Colonic mucosa (tissue), 4 donors: ENCODE results near the gene GLI1. TPM values are rescaled to one million over a fixed set of nuclear protein-coding genes. Genes with fewer than 3 reads are reported as not detected.

Source experiments
- DNase-seq: peaks from one replicate; pipeline ENCODE4 v3.0.0-alpha.2; 2020
- H3K27ac ChIP-seq: fragments of 200-600 bp; one replicate; pipeline ENCODE4 v1.8.0; 2021
- H3K27me3 ChIP-seq: fragments of 200-600 bp; one replicate; pipeline ENCODE4 v1.8.0; 2021
- H3K36me3 ChIP-seq: fragments of 200-600 bp; one replicate; pipeline ENCODE4 v1.8.0; 2021
- H3K4me1 ChIP-seq: fragments of 200-600 bp; one replicate; pipeline ENCODE4 v1.8.0; 2021; ENCODE audit warnings: mild to moderate bottlenecking
- H3K4me3 ChIP-seq: fragments of 200-600 bp; one replicate; pipeline ENCODE4 v1.8.0; 2021
- H3K9ac ChIP-seq, 2 donors: one replicate each; pipeline ENCODE4 v1.7.0; 2013; ENCODE audit warnings: control low read depth in 2 of 2, low read depth in 2 of 2, low read length in 2 of 2
- H3K9me3 ChIP-seq: fragments of 200-600 bp; one replicate; pipeline ENCODE4 v1.8.0; 2021
- intact Hi-C: fragments of 100-400 bp; cut with DNase I; formaldehyde crosslinking; loops from one replicate; pipeline ENCODE4 v1.14.1; 2022
- total RNA-seq, 2 donors: library from RNA; stranded (reverse); fragmentation: NEBNext Ultra II Directional in 1 of 2; extraction: Animal tissue kit (Norgen Biotek cat#: 25700) in 1 of 2; gene quantifications; one replicate each; pipeline ENCODE4 v1.2.1, GENCODE V29; 2021
- TF ChIP-seq, protein P1 (sequence below): fragments of 200-600 bp; IDR thresholded peaks from one replicate; pipeline ENCODE4 v1.8.0; 2022; ENCODE audit warnings: antibody characterized with exemption, mild to moderate bottlenecking
- donor health status: healthy.
- donor health status: DM: no; HTN: no; CAD: no.
- donor health status: DM: no; HTN: no; CAD: no.

Gene GLI1
- total RNA-seq, 2 donors from 2014 or later, result 1.4 to 2.0 TPM

DNA sequence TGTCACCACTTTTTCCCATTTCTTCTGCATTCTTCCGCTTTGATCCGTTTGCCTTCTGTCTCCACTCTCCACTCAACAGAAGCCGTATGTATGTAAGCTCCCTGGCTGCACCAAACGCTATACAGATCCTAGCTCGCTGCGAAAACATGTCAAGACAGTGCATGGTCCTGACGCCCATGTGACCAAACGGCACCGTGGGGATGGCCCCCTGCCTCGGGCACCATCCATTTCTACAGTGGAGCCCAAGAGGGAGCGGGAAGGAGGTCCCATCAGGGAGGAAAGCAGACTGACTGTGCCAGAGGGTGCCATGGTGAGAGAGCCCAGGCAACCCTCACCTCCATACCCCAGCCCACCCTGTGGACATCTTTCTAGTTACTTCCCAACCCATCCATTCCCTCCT is 8.3 kb downstream of the GLI1 start:
- Histone ChIP-seq H3K4me3 (no peak overlapping the region), H3K4me1 (no peaks in the 10 kb centered on the region), H3K36me3 (no peaks in the 10 kb centered on the region), H3K27me3 (peaks cover under 1% of the 10 kb centered on the region), H3K9me3 (no peaks in the 10 kb centered on the region), H3K9ac (no peak overlapping the region), H3K27ac (no peak overlapping the region)
- no peak for DNase-seq
- intact Hi-C loops, result no loop called here
- TF ChIP-seq, protein P1, sequence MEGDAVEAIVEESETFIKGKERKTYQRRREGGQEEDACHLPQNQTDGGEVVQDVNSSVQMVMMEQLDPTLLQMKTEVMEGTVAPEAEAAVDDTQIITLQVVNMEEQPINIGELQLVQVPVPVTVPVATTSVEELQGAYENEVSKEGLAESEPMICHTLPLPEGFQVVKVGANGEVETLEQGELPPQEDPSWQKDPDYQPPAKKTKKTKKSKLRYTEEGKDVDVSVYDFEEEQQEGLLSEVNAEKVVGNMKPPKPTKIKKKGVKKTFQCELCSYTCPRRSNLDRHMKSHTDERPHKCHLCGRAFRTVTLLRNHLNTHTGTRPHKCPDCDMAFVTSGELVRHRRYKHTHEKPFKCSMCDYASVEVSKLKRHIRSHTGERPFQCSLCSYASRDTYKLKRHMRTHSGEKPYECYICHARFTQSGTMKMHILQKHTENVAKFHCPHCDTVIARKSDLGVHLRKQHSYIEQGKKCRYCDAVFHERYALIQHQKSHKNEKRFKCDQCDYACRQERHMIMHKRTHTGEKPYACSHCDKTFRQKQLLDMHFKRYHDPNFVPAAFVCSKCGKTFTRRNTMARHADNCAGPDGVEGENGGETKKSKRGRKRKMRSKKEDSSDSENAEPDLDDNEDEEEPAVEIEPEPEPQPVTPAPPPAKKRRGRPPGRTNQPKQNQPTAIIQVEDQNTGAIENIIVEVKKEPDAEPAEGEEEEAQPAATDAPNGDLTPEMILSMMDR, result no peak

DNA sequence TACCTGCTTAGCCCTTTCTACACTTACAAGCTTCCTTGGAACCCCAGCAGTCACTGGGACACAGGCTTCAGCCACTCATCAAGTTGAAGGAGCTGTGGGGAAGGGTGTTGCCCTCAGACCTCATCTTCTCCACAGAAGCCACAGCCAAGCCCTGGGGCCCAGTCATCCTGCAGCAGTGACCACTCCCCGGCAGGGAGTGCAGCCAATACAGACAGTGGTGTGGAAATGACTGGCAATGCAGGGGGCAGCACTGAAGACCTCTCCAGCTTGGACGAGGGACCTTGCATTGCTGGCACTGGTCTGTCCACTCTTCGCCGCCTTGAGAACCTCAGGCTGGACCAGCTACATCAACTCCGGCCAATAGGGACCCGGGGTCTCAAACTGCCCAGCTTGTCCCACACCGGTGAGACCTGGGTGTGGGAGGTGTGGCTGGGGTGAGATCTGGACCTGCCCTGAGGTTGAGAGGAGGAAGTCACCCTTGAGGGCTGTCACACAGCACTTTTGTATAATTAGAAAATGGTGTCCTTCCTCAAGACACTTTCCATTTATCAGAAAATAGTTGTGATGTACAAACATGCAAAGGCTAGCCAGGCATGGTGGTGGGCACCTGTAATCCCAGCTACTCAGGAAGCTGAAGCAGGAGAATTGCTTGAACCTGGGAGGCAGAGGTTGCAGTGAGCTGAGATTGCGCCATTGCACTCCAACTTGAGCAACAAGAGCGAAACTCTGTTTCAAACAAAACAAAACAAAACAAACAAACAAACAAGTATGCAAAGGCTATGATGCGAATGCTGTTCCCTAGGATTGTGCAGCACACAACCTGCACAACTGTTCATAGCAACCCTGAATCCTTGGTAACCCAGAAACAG is 9.9 kb downstream of the GLI1 start:
- no peak overlapping the region for H3K9ac ChIP-seq
- H3K9me3 ChIP-seq, result no peaks in the 10 kb centered on the region
- H3K27ac ChIP-seq, result no peak overlapping the region
- no peaks in the 10 kb centered on the region for H3K36me3 ChIP-seq
- H3K4me1 ChIP-seq, result no peaks in the 10 kb centered on the region
- intact Hi-C loops, result no loop called here
- TF ChIP-seq, protein P1, result no peak
- peaks cover 16% of the 10 kb centered on the region for H3K27me3 ChIP-seq
- no peak for DNase-seq
- H3K4me3 ChIP-seq, result no peak overlapping the region

DNA sequence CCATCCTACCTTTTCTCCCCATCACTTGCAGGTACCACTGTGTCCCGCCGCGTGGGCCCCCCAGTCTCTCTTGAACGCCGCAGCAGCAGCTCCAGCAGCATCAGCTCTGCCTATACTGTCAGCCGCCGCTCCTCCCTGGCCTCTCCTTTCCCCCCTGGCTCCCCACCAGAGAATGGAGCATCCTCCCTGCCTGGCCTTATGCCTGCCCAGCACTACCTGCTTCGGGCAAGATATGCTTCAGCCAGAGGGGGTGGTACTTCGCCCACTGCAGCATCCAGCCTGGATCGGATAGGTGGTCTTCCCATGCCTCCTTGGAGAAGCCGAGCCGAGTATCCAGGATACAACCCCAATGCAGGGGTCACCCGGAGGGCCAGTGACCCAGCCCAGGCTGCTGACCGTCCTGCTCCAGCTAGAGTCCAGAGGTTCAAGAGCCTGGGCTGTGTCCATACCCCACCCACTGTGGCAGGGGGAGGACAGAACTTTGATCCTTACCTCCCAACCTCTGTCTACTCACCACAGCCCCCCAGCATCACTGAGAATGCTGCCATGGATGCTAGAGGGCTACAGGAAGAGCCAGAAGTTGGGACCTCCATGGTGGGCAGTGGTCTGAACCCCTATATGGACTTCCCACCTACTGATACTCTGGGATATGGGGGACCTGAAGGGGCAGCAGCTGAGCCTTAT is 10.8 kb downstream of the GLI1 start:
- Histone ChIP-seq H3K36me3 (no peaks in the 10 kb centered on the region), H3K27me3 (peaks cover 23% of the 10 kb centered on the region), H3K9me3 (no peaks in the 10 kb centered on the region), H3K27ac (no peak overlapping the region), H3K4me3 (no peak overlapping the region), H3K4me1 (no peaks in the 10 kb centered on the region), H3K9ac (no peak overlapping the region)
- no peak for DNase-seq
- TF ChIP-seq, protein P1, result no peak
- intact Hi-C loops, result no loop called here

DNA sequence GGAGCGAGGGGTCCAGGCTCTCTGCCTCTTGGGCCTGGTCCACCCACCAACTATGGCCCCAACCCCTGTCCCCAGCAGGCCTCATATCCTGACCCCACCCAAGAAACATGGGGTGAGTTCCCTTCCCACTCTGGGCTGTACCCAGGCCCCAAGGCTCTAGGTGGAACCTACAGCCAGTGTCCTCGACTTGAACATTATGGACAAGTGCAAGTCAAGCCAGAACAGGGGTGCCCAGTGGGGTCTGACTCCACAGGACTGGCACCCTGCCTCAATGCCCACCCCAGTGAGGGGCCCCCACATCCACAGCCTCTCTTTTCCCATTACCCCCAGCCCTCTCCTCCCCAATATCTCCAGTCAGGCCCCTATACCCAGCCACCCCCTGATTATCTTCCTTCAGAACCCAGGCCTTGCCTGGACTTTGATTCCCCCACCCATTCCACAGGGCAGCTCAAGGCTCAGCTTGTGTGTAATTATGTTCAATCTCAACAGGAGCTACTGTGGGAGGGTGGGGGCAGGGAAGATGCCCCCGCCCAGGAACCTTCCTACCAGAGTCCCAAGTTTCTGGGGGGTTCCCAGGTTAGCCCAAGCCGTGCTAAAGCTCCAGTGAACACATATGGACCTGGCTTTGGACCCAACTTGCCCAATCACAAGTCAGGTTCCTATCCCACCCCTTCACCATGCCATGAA is 11.5 kb downstream of the GLI1 start:
- Histone ChIP-seq H3K9ac (no peak overlapping the region), H3K4me1 (no peaks in the 10 kb centered on the region), H3K36me3 (no peaks in the 10 kb centered on the region), H3K4me3 (no peak overlapping the region), H3K9me3 (no peaks in the 10 kb centered on the region), H3K27me3 (peaks cover 30% of the 10 kb centered on the region), H3K27ac (no peak overlapping the region)
- TF ChIP-seq, protein P1, result no peak
- intact Hi-C loops, result no loop called here
- DNase-seq, result peak; percentile 58

DNA sequence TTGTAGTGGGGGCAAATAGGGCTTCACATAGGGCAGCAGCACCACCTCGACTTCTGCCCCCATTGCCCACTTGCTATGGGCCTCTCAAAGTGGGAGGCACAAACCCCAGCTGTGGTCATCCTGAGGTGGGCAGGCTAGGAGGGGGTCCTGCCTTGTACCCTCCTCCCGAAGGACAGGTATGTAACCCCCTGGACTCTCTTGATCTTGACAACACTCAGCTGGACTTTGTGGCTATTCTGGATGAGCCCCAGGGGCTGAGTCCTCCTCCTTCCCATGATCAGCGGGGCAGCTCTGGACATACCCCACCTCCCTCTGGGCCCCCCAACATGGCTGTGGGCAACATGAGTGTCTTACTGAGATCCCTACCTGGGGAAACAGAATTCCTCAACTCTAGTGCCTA is 12.1 kb downstream of the GLI1 start:
- Histone ChIP-seq H3K27ac (no peak overlapping the region), H3K9me3 (no peaks in the 10 kb centered on the region), H3K4me1 (no peaks in the 10 kb centered on the region), H3K9ac (no peak overlapping the region), H3K36me3 (no peaks in the 10 kb centered on the region), H3K4me3 (no peak overlapping the region), H3K27me3 (peaks cover 35% of the 10 kb centered on the region)
- TF ChIP-seq, protein P1, result no peak
- intact Hi-C loops, result no loop called here
- no peak for DNase-seq
